Measurements from ENCODE around the gene CAB39.

CAB39 gene

DNA sequence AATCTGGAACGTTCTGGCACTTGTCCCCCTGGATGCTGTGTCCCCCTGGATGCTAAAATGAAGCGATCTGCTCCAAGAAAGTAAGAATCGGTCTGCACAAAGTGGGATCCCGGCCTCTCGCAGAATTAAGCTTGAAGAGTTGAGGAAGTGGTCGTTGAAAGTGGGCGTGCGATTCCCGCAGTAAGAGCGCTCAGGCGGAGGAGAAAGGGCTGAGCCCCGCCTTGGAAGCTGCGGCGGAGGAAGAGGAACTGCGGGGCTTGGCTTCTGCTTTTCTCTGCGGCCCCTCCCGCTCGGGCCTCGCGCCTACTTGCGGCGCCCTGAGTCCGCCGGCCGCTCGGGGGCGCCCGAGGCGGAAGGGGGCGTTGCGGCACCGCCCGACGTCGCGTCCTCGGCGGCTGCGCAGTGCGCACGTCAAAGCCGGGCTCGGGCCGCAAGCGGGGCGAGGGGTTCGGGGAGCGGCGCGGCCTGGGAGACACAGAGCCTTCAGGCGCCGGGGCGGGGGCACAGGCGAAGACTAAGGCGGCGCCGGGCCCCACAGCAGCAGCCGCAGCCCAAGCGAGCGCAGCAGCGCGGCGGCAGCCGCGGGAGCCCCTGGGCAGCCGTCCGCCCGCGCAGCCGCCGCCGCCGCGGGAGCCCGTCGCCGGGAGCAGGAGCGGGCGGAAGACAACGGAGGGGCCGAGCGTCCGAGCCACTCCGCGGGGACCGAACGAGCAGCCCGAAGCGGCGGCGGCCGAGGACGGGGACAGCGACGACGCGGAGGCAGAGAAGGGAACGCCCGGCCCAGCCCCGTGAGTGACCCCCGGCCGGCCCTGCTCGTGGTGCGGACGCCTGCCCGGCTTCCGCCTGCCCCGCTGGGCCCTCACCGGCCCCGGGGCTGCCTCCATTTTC is at the start of gene CAB39:
CAB39 (plus strand) TSS at position 400 of the 888 bp plus-strand sequence. CDS start 47,160 bp downstream, outside the sequence.
- DNase-seq, result peak; percentile 73

DNA sequence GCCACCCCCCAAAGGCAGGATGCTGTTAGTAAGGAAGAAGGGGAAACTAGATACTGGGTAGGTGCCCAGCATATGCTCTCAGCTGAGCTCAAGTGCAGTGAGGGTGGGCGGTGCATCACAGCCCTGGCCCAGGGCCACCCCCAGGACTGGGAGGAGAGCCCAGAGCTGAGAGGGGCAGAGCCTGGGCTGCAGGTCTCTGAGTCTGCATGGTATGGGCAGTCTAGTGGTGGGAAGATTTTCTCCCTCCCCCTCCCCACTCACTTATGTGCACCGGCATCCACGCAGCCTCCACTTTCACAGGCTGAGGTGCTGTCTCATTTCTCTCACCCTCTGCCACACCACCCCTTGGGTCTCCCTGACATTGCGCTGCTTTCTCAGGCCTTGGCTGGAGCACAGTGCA is 48.5 kb upstream of the CAB39 start:
- DNase-seq, result no peak

DNA sequence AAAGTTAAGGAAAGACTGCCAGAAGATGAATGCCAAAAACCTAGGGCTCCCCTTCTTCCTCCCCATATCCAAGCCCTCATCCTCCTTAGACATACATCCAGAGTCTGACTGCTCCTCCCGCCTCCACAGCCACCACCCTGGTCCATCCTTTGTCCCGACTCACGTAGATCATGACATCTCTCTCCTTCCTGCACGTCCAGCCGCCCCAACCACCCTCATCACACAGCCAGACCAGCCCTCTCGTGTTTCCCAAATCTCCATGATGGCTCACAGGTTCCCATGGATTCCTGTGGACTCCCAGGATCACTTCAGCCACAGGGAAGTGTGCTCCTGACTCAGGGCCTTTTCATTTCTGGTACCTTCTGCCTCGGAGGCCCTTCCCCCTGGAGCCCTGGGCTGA is 47.8 kb upstream of the CAB39 start:
- DNase-seq, result no peak

DNA sequence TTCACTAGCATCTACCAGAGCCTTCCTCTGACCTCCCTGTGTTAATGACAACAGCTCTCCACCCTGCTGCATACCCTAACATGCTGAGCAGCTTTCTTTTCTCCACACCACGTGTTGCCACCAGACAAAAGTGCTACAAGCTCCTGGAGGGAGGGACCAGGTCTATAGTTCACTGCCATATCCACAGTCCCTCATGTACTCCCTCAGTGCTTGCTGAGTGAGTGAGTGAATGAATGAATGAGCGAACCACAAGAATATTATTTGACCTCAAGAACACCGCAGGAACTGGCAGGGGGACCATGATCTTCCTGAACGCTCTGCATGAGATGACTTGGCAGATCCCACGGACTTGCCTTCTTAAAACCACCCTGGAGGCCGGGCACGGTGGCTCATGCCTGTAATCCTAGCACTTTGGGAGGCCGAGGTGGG is 47.4 kb upstream of the CAB39 start:
- DNase-seq, result no peak

DNA sequence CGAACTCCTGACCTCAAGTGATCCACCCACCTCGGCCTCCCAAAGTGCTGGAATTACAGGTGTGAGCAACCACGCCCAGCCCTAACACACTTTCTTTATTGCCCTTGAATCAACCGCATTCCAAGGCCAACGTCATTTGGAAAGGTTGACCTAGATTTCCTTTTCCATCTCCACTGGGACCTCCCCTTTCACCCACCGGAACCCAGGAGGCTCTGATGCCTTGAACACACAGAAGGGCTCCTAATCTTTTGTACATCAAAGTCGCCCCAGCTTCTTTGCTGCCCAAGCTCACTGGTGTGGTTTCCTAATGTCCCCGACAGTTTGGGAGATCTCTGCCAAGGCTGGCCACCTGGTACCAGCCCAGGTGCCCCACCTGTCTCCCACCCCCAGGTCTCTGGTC is 46.2 kb upstream of the CAB39 start:
- DNase-seq, result no peak

DNA sequence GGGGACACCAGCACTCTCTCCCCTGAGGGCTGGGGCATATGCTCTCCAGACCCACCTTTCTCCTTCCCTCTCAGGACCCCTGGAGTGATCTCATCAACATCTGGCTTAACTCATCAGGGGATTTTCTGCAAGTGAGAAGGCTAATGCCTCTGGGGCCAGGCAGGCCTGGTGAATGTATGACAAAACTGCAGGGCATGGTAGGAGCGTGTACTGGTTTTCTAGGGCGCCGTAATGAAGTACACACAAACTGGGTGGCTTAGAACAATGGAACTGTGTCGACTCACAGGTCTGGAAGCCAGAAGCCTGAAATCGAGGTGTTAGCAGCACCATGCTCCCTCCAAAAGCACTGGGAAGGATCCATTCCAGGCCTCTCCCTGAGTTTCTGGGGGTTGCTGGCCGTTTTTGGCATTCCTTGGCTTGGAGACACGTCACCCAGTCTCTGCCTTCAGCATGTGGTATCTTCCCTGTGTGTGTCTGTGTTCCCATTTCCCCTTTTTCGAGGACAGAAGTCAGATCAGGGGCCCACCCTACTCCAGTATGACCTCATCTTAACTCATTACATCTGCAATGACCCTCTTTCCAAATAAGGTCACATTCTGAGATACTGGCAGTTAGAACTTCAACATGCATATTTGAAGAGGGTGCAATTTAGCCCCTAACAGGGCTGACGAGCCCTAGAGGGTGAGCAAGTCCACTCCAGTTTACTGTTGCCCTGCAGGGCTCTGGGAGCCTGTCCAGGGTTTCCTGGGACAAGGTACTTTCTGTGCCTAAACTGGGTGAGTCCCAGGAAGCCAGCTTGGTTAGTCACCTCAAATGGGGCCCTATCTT is 45.5 kb upstream of the CAB39 start:
- no peak for DNase-seq

DNA sequence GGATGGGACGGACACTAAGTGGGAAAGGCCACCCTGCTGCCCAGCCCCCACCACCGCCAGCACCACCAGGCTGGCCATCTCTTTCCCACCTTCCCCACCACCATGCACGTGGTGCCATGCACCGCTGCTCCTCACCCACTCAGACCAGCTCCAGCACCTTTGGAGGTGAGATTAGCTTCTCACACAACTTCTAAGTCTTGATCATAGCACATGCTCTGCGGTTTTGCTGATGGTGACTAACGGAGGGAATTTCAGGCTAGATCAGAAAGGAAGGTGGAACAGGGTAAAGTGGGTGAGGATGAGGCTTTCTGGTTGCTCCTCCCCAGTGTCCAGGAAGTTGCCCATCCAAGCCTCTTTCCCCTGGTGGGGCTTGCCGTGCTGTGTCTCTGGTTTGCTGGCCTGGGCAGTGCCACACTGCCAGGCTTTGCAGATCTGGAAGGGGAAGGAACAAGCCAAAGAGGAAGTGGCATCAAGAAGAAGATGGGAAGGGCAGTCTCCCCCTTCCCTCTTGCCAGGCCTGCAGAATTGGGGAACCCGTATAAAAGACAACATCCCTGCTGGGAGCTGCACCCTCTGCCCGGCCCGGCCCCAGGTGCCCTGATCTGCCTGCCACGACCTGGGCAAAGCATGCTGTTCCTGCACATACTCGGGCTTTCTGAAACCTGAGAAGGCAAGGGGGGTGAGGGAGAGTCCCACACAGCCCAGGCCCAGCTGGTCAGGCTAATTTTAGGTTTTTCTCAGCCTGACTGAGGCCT is 44.3 kb upstream of the CAB39 start:
- peak; percentile 52 for DNase-seq

DNA sequence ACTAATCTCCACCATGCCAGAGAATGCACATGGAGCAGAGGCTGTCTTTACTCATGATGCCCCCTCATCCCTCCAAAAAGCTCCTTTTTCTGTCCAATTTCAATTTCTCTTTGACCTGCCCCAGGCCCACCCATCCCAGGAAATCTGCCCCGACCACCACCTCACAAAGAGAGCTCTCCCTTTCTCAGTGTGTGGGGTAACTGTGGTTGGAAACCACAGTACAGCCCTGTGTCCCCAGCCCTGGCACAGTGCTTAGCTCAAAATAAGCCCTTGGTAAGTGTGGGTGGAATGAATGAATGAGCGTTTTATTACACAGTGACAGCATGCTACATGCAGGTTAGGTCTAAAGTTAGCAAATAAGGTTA is 43.7 kb upstream of the CAB39 start:
- no peak for DNase-seq

DNA sequence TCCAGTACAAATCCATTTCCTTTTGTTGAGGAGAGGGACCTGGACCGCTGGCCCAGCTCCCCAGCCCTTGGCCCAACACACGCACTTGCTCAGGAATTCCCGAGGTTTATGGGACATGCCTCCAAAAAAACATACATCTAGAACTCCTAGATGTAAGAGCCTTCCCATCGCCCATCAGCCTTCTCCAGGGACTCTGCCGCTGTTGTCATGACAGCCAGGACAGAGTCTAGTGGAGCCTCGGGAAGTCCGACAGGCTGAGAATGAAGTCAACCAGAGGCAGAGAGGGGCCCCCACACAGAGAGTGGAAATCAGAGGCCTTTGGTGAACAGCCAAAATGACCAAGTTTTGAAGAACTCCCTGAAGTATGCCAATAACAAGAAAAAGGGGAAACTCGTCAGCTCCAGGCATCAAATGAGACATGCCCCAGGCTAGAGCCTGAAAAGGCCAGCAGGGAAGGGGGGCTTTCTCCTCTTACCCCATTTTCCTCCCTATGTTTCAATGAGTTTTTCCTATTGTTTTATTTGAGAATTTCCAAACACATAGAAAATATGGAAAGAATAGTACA is 43.2 kb upstream of the CAB39 start:
- no peak for DNase-seq

DNA sequence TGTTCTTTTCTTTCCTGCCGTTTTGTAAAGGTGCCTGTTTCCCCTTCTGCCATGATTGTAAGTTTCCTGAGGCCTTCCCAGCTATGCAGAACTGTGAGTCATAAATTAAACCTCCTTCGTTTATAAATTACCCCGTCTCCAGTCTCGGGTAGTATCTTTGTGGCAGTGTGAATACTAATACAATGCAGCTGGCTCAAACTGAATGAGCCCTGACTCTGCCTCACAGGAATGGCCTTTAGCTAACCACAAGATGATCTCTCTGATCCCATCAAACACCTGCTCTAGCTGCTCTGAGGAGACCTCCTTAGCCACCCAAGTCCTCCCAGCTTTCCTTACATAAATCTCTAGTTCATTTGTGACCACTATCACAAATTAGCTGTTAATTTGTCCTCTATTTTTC is 41.5 kb upstream of the CAB39 start:
- DNase-seq, result no peak

DNA sequence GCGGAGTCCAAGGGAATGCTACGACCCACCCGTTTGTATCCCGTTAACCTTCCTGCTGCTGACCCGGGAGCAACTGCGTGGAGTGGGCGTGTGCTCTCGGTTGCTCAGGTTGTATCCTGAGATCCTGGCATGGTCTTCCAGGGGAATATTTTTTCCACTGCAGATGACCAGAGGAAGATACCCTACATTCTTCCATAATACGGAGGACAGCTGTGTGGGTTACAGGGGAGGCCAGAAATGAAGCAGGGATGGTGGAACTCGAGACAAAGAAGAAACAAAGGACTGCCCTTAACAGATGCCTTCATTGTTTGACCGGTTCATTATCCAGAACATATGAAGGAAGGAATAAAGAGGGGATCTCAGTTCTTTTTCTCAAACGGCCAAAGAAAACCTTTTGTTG is 39.8 kb upstream of the CAB39 start:
- DNase-seq, result no peak

DNA sequence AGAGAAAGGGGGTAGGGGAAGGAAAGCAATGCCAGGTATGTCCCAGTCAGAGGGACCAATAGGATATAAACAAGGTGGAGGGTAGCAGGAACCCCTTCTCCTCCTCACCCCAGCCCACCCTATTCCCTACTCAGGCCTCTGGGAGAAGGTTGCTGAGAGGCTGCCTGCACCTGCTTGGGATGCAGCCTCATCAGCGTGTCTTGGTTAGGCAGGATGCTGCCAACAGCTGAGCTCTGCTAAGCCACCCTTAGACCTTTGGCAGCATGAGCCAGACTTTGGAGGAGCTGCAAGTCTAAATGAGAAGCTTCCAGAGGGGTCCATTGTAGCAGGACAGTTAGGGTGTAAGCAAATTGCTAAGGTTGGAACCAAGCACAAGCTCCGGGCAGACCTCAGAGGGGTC is 38.2 kb upstream of the CAB39 start:
- no peak for DNase-seq

DNA sequence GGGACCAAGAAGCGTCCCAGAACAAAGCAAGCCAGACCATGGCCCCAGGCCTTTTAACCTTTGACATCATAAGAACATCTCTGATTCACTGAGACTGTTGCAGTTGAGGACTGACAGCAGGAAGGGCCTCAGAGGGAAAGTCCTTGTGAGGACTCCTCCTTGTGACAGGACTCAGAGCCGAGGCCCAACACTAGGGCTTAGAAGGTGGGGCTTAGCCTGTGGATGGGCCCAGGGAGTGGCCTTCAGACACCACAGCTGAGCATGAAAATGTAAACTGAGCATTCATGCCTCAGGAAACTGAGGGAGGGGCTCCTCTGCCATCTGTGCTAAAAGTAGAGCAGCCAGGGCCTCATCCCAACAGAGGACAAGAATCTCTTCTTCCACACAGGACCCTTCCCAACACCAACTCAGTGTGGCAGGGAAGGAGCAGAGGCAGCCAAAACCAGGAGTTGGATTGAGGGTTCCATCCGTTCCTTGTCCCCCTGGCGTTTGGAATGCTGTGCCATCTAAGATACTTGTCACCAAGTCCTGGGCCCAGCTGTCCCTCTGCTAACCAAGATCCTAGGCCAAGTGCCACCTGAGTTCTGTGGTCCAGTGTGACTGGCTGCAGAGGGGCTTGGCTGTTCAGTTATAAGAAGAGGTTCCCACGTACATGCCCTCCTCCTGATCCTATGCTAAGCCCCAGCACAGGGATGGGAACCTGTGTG is 37.5 kb upstream of the CAB39 start:
- DNase-seq, result no peak

DNA sequence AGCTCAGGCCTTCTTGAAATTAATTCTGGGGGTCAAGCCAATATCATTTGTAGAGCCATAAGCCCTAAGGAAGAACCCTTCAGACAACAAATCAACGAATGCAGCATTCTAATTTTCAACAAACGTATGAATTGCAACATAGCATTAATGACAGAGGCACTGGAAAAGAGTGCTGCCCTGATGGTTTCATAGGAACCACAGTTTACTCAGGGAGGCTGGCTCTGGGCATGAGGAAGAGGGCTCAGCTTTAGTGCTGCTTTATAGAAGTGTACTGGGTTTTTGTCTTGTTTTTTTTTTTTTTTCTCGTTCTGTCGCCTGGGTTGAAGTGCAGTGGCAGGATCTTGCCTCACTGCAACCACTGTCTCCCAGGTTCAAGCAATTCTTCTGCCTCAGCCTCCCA is 36.1 kb upstream of the CAB39 start:
- DNase-seq, result no peak

DNA sequence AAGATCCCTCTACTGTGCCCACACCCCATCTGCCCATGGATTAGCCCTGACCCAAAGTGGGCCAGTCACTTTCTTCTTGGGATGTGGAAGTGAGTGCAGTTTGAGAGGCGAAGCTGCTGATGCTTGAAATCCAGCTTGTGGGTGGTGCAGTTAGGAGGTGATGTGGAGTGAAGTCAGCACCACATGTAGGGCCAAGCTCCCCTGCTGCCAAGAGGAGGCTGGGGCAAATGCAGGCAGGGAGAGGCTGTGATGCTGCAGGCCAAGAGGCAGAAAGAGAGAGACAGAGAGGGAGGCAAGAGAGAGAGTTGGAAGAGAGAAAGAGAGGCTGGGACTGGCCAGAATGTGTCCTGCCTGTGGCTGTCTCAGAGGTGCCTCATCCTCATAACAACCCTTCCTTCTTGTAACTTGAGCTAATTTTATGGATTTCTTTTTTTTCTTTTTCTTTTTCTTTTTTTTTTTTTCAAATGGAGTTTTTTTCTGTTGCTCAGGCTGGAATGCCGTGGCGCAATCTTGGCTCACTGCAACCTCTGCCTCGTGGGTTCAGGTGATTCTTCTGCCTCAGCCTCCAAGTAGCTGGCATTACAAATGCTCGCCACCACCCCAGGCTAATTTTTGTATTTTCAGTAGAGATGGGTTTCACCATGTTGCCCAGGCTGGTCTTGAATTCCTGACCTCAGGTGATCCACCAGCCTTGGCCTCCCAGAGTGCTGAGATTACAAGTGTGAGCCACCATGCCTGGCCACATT is 35.3 kb upstream of the CAB39 start:
- no peak for DNase-seq

DNA sequence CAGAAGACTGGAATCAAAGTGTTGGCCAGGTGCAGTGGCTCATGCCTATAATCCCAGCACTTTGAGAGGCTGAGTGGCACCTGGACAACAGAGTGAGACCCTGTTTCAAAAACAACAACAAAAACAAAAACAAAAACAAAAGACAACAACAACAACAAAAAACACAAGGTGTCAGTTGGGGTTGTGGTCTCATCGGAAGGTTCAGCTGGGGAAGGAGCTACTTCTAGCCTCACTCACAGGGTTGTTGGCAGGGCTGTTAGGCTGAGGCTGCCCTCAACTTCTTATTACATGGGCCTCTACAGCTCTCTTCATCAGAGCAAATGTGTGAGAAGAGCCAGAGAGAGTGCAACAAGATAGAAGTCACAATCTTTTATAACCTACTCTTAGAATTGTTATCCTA is 34.6 kb upstream of the CAB39 start:
- no peak for DNase-seq

DNA sequence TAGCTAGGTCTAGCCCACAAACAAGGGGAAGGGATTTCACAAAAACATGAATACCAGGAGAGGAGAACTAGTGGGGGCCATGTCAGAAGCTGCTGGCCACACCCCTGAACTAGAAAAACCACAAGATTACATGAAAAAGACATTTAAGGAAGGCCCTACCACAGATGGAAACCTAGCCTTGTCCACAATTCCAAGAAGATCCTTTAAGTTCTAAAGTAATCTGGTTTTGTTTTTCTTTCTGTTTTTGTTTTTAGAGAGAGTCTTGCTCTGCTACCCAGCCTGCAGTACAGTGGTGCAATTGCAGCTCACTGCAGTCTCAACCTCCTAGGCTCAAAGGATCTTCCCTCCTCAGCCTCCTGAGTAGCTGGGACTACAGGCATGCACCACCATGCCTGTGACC is 34.2 kb upstream of the CAB39 start:
- no peak for DNase-seq

DNA sequence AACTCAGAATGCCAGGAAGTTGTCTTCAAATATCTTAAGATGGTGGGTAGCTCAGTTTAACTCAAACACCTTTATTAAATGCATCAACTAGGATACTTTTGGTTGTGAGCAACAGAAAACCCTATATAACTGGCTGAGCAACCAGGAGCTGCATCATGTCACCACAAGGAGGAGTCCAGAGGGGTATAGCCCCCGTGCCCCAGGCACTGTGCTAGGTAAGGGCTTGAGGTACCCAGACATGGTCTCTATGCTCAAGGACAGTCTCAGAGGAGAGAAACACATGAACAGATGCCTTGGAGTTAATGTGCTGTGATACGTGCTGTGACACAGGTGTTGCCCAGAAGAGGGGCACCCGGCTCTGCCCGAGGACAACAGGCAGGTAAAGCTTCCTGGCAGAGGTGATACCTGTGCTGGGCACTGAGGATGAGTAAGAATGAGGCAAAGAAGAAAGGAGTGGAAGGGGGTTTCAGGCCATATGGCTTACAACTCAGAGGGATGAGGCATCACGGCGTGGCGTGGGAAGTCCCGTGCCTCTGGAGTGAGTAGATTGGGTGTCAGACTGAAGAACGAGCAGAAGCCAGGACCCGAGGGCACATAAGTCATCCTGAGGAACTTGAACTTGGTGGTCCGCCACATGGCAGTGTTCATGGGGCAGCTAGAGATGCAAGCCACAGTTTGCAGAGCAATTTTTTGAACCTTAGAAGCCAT is 32.0 kb upstream of the CAB39 start:
- DNase-seq, result peak; percentile 35

DNA sequence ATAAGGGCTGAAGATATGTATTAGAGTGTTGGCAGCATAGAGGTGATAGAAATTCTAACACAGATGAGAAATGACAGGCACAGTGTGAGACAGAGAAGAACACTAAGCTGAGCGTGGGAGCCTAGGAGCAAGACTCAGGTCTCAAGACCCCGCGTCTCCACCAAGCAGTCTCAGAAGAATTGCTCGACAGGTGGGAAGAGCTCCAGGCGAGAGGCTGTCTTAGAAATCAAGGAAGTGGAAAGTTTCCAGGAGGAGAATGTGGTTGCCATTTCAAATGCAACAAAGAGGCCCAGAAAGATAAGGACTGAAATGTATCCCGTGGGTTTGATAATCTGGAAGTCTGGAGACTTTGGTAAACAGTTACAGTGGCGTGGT is 31.5 kb upstream of the CAB39 start:
- no peak for DNase-seq

DNA sequence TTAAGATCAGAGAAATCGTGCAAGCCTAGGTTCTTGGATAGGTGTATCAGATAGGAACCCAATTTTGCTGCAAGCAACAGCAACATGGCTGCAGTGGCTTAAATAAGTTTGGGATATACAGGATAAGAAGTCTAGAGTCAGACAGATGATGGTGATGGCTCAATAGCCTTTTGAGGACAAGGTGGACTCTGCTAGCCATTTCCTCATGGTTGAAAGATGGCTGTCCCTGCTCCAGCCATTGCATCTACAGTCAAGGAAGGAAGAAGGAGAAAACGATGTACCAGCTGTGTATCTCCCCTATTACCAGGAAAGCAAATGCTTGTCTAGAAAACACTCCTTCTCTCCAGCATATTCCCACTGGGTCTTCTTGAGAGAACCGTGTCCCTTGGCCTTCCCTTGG is 30.1 kb upstream of the CAB39 start:
- no peak for DNase-seq
